SU-DHL-6 (cell line): ENCODE results near the gene SENP7.

Source experiments
- EZH2phosphoT487 ChIP-seq: fragments of 200-600 bp; sonication (generic), shearing (Covaris generic); conservative IDR thresholded peaks from 2 replicates; pipeline ENCODE4 v1.6.1; 2018; ENCODE audit warnings: mild to moderate bottlenecking, antibody characterized with exemption, low read length, moderate library complexity, mixed read lengths
- TF ChIP-seq, protein P1 (sequence below): fragments of 200-600 bp; sonication (generic); IDR thresholded peaks from one replicate; pipeline ENCODE4 v1.5.1; 2017; ENCODE audit warnings: antibody characterized with exemption, mild to moderate bottlenecking, low read length, moderate library complexity; ENCODE audit not compliant: insufficient read depth, poor library complexity, severe bottlenecking

- TF ChIP-seq, protein P1, sequence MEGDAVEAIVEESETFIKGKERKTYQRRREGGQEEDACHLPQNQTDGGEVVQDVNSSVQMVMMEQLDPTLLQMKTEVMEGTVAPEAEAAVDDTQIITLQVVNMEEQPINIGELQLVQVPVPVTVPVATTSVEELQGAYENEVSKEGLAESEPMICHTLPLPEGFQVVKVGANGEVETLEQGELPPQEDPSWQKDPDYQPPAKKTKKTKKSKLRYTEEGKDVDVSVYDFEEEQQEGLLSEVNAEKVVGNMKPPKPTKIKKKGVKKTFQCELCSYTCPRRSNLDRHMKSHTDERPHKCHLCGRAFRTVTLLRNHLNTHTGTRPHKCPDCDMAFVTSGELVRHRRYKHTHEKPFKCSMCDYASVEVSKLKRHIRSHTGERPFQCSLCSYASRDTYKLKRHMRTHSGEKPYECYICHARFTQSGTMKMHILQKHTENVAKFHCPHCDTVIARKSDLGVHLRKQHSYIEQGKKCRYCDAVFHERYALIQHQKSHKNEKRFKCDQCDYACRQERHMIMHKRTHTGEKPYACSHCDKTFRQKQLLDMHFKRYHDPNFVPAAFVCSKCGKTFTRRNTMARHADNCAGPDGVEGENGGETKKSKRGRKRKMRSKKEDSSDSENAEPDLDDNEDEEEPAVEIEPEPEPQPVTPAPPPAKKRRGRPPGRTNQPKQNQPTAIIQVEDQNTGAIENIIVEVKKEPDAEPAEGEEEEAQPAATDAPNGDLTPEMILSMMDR: no peak
- no peak for TF ChIP-seq EZH2phosphoT487
Observed at GRCh38 chr3:101501783-101502182, 11.2 kb downstream of the SENP7 start.
